Endodermal cell (in vitro differentiated cells): ENCODE data around the gene NCCRP1. TPM values are rescaled to one million over a fixed set of nuclear protein-coding genes. Genes with fewer than 3 reads are reported as not detected.

Experiments used
- DNase-seq: peaks from one replicate; pipeline ENCODE4 v3.0.0-alpha.2; 2017
- H3K27ac ChIP-seq: 2 replicates; pipeline ENCODE4 v1.5.1; 2013; ENCODE audit warnings: mild to moderate bottlenecking, low read depth, low read length, moderate library complexity
- H3K27me3 ChIP-seq: 2 replicates; pipeline ENCODE4 v1.6.1; 2013; ENCODE audit warnings: mild to moderate bottlenecking, low read length, moderate library complexity; ENCODE audit not compliant: insufficient read depth, control insufficient read depth, poor library complexity, severe bottlenecking
- H3K36me3 ChIP-seq: 2 replicates; pipeline ENCODE4 v1.7.0; 2013; ENCODE audit warnings: mild to moderate bottlenecking, low read length, moderate library complexity; ENCODE audit not compliant: control insufficient read depth, insufficient read depth
- H3K4me1 ChIP-seq: one replicate; pipeline ENCODE4 v1.7.0; 2013; ENCODE audit warnings: low read length; ENCODE audit not compliant: control insufficient read depth, insufficient read depth
- H3K4me3 ChIP-seq: 2 replicates; pipeline ENCODE4 v1.5.1; 2013; ENCODE audit warnings: mild to moderate bottlenecking, low read length, moderate library complexity
- H3K9ac ChIP-seq: 2 replicates; pipeline ENCODE4 v1.6.1; 2013; ENCODE audit warnings: mild to moderate bottlenecking, low read length, moderate library complexity; ENCODE audit not compliant: poor library complexity, severe bottlenecking; ENCODE audit errors: extremely low read depth
- H3K9me3 ChIP-seq: 2 replicates; pipeline ENCODE4 v1.6.1; 2013; ENCODE audit warnings: mild to moderate bottlenecking, low read length, moderate library complexity; ENCODE audit not compliant: control insufficient read depth
- H3K27ac Mint-ChIP-seq: 2 replicates; pipeline ENCODE4 v1.8.0; 2020; ENCODE audit warnings: mixed read lengths
- H3K27me3 Mint-ChIP-seq: 2 replicates; pipeline ENCODE4 v1.8.0; 2021; ENCODE audit warnings: mild to moderate bottlenecking, mixed read lengths; ENCODE audit not compliant: insufficient read depth
- H3K36me3 Mint-ChIP-seq: 2 replicates; pipeline ENCODE4 v1.8.0; 2020; ENCODE audit warnings: low read depth, mixed read lengths
- H3K4me1 Mint-ChIP-seq: 2 replicates; pipeline ENCODE4 v1.8.0; 2020; ENCODE audit warnings: mixed read lengths
- H3K4me3 Mint-ChIP-seq: 2 replicates; pipeline ENCODE4 v1.8.0; 2020; ENCODE audit warnings: mild to moderate bottlenecking, moderate library complexity, mixed read lengths
- H3K9me3 Mint-ChIP-seq: 2 replicates; pipeline ENCODE4 v1.8.0; 2020; ENCODE audit warnings: mild to moderate bottlenecking, mixed read lengths
- WGBS, 2 experiments: methylation state at CpG; one replicate each; pipeline versions ENCODE4 v1.1.5 to v1.1.7; 2013; ENCODE audit warnings: missing lambda C conversion rate in 2 of 2, mixed read lengths in 1 of 2; ENCODE audit not compliant: insufficient coverage in 1 of 2, insufficient read length in 1 of 2; 5-methylcytosine and 5-hydroxymethylcytosine counted together
- total RNA-seq, 2 donors: library from RNA; stranded (reverse); fragmentation: NEBNext Ultra II Directional in 1 of 2; extraction: Animal tissue kit (Norgen Biotek cat#: 25700) in 1 of 2; gene quantifications; 2 replicates in 1 of 2; 3 replicates in 1 of 2; pipeline ENCODE4 v1.2.1, GENCODE V29; 2021
- TF ChIP-seq, protein P1 (sequence below): fragments of 200-600 bp; sonication (generic); conservative IDR thresholded peaks from 2 replicates; pipeline ENCODE4 v1.5.0; 2021; ENCODE audit warnings: antibody characterized with exemption, mild to moderate bottlenecking

NCCRP1 gene
- total RNA-seq, 2 donors from 2014 or later, result 0.40 to 0.53 TPM

- H3K9ac ChIP-seq, result no peak overlapping the region
Observed at GRCh38 chr19:39155741-39156140, 41.0 kb upstream of the NCCRP1 start.

GRCh38 chr19:39156326-39157230, 40.2 kb upstream of the NCCRP1 start:
- Mint-ChIP-seq H3K4me3 (no peak overlapping the region), H3K4me1 (peaks cover 16% of the 10 kb centered on the region), H3K27me3 (no peaks in the 10 kb centered on the region), H3K36me3 (peaks cover 3% of the 10 kb centered on the region), H3K9me3 (no peaks in the 10 kb centered on the region), H3K27ac (no peak overlapping the region)
- 86 to 91% methylated on average over 14 to 24 of the region's 24 CpGs for WGBS, 2 experiments
- TF ChIP-seq, protein P1, sequence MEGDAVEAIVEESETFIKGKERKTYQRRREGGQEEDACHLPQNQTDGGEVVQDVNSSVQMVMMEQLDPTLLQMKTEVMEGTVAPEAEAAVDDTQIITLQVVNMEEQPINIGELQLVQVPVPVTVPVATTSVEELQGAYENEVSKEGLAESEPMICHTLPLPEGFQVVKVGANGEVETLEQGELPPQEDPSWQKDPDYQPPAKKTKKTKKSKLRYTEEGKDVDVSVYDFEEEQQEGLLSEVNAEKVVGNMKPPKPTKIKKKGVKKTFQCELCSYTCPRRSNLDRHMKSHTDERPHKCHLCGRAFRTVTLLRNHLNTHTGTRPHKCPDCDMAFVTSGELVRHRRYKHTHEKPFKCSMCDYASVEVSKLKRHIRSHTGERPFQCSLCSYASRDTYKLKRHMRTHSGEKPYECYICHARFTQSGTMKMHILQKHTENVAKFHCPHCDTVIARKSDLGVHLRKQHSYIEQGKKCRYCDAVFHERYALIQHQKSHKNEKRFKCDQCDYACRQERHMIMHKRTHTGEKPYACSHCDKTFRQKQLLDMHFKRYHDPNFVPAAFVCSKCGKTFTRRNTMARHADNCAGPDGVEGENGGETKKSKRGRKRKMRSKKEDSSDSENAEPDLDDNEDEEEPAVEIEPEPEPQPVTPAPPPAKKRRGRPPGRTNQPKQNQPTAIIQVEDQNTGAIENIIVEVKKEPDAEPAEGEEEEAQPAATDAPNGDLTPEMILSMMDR, result no peak
- H3K4me1 ChIP-seq, result no peaks in the 10 kb centered on the region
- H3K27ac ChIP-seq, result no peak overlapping the region
- no peak for DNase-seq
- H3K27me3 ChIP-seq, result no peaks in the 10 kb centered on the region
- H3K4me3 ChIP-seq, result no peak overlapping the region
- H3K9ac ChIP-seq, result no peak overlapping the region
- H3K36me3 ChIP-seq, result peaks cover 4% of the 10 kb centered on the region
- H3K9me3 ChIP-seq, result no peaks in the 10 kb centered on the region

More at GRCh38 chr19:39155741-39156140, 41.0 kb upstream of the NCCRP1 start:
- H3K9me3 Mint-ChIP-seq, result no peaks in the 10 kb centered on the region
- H3K27ac Mint-ChIP-seq, result peak overlapping the region; percentile 72
- Histone ChIP-seq H3K4me3 (no peak overlapping the region), H3K9me3 (no peaks in the 10 kb centered on the region), H3K4me1 (no peaks in the 10 kb centered on the region), H3K27ac (no peak overlapping the region), H3K36me3 (peaks cover 4% of the 10 kb centered on the region), H3K27me3 (no peaks in the 10 kb centered on the region)
- H3K36me3 Mint-ChIP-seq, result peaks cover 3% of the 10 kb centered on the region
- WGBS, 2 experiments, result 91 to 98% methylated on average over 9 to 15 of the region's 15 CpGs
- H3K27me3 Mint-ChIP-seq, result no peaks in the 10 kb centered on the region
- TF ChIP-seq, protein P1, result no peak
- no peak for DNase-seq
- H3K4me1 Mint-ChIP-seq, result peaks cover 16% of the 10 kb centered on the region
- no peak overlapping the region for H3K4me3 Mint-ChIP-seq

- H3K36me3 ChIP-seq, result peaks cover 4% of the 10 kb centered on the region
- no peak for DNase-seq
- no peak overlapping the region for H3K9ac ChIP-seq
- no peak overlapping the region for H3K4me3 ChIP-seq
- H3K27me3 Mint-ChIP-seq, result no peaks in the 10 kb centered on the region
- H3K27me3 ChIP-seq, result no peaks in the 10 kb centered on the region
- H3K9me3 ChIP-seq, result no peaks in the 10 kb centered on the region
- peaks cover 16% of the 10 kb centered on the region for H3K4me1 Mint-ChIP-seq
- H3K9me3 Mint-ChIP-seq, result no peaks in the 10 kb centered on the region
- no peak overlapping the region for H3K4me3 Mint-ChIP-seq
- no peaks in the 10 kb centered on the region for H3K4me1 ChIP-seq
- 92 to 94% methylated on average over 11 to 23 of the region's 23 CpGs for WGBS, 2 experiments
- TF ChIP-seq, protein P1, result no peak
- H3K27ac ChIP-seq, result no peak overlapping the region
- peak overlapping the region; percentile 52 for H3K27ac Mint-ChIP-seq
- H3K36me3 Mint-ChIP-seq, result peaks cover 3% of the 10 kb centered on the region
Observed at GRCh38 chr19:39157275-39157996, 39.3 kb upstream of the NCCRP1 start.
